Ishikawa (cell line): ENCODE data around the gene SMAD3.

Experiments used
- CEBPB ChIP-seq: IDR thresholded peaks from 2 replicates; pipeline ENCODE4 v1.6.1; 2012
- CREB1 ChIP-seq: IDR thresholded peaks from 2 replicates; pipeline ENCODE4 v1.6.1; 2012; ENCODE audit warnings: low read depth
- EGR1 ChIP-seq: IDR thresholded peaks from 2 replicates; pipeline ENCODE4 v1.6.1; 2012
- EP300 ChIP-seq: IDR thresholded peaks from 2 replicates; pipeline ENCODE4 v1.6.1; 2012; ENCODE audit warnings: borderline replicate concordance
- RAD21 ChIP-seq: IDR thresholded peaks from 2 replicates; pipeline ENCODE4 v1.6.1; 2012; ENCODE audit warnings: low read depth
- TAF1 ChIP-seq: IDR thresholded peaks from 2 replicates; pipeline ENCODE4 v1.6.1; 2012; ENCODE audit warnings: low read depth, mild to moderate bottlenecking
- USF1 ChIP-seq: IDR thresholded peaks from 2 replicates; pipeline ENCODE4 v1.6.1; 2012
- YY1 ChIP-seq: IDR thresholded peaks from 2 replicates; pipeline ENCODE4 v1.6.1; 2012; ENCODE audit warnings: low read depth
- ZBTB7A ChIP-seq: IDR thresholded peaks from 2 replicates; pipeline ENCODE4 v1.6.1; 2012; ENCODE audit warnings: low read depth
- TF ChIP-seq, protein P1 (sequence below): IDR thresholded peaks from 2 replicates; pipeline ENCODE4 v1.6.1; 2012; ENCODE audit warnings: low read depth, mild to moderate bottlenecking

DNA sequence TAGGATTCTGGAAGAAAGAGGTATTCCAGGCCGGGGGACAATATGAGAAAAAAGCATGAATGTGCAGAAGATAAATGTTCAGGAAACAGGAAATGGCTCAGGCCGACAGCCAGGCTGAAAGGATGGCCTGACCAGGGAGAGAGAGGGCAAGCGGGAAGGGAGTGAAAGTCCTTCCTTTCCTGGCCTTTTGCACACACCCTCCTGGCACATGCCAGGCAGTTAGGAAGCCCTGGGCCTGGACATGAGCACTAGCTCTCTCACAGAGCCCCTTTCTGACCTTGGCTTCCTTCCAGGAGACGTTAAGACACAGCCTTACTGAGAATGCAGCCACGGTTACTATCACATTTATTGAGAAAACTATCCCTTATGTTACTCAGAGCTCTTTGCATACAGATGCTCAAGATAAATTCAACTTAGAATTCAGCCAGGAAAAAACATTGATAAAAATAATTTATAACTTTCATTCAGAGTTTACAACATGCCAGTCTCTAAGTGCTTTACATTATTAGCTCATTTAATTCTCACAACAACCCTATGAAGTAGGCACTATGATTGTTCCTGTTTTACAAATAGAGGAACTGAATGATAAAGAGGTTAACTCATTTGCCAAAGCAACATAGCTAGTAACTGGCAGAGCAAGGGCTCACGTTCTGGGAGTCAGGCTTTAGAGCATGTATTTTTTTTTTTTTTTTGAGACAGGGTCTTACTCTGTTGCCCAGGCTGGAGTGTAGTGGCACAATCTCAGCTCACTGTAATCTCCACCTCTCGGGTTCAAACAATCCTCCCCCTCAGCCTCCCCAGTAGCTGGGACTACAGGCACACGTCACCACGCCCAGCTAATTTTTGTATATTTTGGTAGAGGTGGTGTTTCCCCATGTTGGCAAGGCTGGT lies 39.4 kb upstream of the SMAD3 start:
- TF ChIP-seq, protein P1, sequence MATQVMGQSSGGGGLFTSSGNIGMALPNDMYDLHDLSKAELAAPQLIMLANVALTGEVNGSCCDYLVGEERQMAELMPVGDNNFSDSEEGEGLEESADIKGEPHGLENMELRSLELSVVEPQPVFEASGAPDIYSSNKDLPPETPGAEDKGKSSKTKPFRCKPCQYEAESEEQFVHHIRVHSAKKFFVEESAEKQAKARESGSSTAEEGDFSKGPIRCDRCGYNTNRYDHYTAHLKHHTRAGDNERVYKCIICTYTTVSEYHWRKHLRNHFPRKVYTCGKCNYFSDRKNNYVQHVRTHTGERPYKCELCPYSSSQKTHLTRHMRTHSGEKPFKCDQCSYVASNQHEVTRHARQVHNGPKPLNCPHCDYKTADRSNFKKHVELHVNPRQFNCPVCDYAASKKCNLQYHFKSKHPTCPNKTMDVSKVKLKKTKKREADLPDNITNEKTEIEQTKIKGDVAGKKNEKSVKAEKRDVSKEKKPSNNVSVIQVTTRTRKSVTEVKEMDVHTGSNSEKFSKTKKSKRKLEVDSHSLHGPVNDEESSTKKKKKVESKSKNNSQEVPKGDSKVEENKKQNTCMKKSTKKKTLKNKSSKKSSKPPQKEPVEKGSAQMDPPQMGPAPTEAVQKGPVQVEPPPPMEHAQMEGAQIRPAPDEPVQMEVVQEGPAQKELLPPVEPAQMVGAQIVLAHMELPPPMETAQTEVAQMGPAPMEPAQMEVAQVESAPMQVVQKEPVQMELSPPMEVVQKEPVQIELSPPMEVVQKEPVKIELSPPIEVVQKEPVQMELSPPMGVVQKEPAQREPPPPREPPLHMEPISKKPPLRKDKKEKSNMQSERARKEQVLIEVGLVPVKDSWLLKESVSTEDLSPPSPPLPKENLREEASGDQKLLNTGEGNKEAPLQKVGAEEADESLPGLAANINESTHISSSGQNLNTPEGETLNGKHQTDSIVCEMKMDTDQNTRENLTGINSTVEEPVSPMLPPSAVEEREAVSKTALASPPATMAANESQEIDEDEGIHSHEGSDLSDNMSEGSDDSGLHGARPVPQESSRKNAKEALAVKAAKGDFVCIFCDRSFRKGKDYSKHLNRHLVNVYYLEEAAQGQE = no peak
- no peak for TF ChIP-seq TAF1
- TF ChIP-seq CEBPB = no peak
- no peak for TF ChIP-seq CREB1
- no peak for TF ChIP-seq EGR1
- no peak for TF ChIP-seq ZBTB7A
- TF ChIP-seq EP300 = no peak
- TF ChIP-seq YY1 = no peak
- TF ChIP-seq RAD21 = no peak
- TF ChIP-seq USF1 = no peak
